GM18517 (cell line): ENCODE results near the gene NCBP1.
"Not testable (repeated sequence)": the region's sequence is repeated elsewhere in the genome, so short reads cannot be mapped to it uniquely, and the experiment has no call there.

Experiments used
- ATAC-seq: cut with Tn5 transposase; IDR thresholded peaks from one replicate; pipeline ENCODE4 v1.9.1; 2021; ENCODE audit warnings: mild to moderate bottlenecking, moderate library complexity; ENCODE audit not compliant: unreplicated experiment

Gene NCBP1, protein sequence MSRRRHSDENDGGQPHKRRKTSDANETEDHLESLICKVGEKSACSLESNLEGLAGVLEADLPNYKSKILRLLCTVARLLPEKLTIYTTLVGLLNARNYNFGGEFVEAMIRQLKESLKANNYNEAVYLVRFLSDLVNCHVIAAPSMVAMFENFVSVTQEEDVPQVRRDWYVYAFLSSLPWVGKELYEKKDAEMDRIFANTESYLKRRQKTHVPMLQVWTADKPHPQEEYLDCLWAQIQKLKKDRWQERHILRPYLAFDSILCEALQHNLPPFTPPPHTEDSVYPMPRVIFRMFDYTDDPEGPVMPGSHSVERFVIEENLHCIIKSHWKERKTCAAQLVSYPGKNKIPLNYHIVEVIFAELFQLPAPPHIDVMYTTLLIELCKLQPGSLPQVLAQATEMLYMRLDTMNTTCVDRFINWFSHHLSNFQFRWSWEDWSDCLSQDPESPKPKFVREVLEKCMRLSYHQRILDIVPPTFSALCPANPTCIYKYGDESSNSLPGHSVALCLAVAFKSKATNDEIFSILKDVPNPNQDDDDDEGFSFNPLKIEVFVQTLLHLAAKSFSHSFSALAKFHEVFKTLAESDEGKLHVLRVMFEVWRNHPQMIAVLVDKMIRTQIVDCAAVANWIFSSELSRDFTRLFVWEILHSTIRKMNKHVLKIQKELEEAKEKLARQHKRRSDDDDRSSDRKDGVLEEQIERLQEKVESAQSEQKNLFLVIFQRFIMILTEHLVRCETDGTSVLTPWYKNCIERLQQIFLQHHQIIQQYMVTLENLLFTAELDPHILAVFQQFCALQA

DNA sequence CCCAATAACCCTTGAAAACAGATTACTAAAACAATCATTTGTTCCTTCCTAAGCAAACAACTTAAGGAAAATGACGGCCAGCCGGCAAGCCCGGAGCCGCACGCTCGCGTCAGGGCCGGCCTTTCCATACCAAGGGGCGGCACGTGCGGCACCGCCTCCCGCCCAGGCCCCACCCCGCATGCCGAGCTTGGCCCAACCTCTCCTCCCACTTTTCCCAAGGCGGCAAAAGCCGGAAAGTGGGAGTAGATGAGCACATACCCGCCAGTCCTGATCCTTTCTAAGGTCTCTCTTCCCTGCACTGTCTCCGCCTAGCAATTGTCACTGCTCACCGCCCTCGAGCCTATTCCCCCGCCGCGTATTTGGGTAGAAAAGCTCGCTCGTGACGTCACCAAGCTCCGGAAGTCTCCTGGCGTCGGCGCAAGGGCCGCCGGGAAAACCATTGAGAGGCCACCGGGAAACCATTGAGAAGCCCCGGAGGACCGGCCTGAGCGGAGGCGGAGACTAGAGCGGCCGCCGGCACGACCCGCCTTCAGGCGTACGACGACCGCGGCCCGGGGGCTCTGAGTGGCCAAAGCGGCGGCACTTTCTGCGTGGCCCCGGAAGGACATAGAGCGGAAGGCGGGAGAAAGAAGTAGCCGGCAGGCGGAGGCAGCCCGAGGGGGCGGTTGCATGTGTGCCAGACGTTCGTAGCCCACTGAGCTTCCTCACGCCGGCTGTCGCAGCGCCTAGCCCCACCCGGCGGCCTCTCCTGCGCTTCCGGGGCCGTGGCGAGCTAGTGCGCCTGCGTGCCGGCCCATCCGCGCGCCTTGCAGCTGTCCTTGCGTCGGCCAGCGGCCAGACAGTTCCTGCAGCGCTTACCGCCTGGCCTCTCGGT lies at the start of gene NCBP1, which contains the start of gene TSTD2:
TSS of gene NCBP1 (plus strand) at position 837 of the 874 bp plus-strand sequence. CDS start 61 bp downstream, outside the sequence.
TSS of gene TSTD2 (minus strand) at position 384 of the 874 bp plus-strand sequence. CDS start 5,806 bp downstream, outside the sequence.
- ATAC-seq: peak; percentile 86

DNA sequence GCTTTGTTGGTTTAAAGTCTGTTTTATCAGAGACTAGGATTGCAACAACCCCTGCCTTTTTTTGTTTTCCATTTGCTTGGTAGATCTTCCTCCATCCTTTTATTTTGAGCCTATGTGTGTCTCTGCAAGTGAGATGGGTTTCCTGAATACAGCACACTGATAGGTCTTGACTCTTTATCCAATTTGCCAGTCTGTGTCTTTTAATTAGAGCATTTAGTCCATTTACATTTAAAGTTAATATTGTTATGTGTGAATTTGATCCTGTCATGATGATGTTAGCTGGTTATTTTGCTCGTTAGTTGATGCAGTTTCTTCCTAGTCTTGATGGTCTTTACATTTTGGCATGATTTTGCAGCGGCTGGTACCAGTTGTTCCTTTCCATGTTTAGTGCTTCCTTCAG lies 48.8 kb upstream of the NCBP1 start:
- not testable (repeated sequence) for ATAC-seq

DNA sequence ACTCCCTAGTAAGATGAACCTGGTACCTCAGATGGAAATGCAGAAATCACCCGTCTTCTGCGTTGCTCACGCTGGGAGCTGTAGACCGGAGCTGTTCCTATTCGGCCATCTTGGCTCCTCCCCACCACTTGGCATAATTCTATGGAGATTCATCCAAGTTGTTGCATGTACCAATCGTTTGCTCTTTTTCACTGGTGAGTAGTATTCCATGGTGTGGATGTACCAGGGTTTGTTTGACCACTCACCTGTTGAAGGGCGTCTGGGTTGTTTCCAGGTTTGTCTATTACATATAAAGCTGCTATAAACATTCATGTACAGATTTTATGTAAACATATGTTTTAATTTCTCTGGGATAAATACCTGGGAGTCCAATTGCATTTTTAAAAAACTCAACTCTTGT lies 46.7 kb upstream of the NCBP1 start:
- ATAC-seq: not testable (repeated sequence)

- no peak for ATAC-seq
Observed at GRCh38 chr9:97591535-97591934, 42.1 kb upstream of the NCBP1 start.

- ATAC-seq: no peak
Observed at GRCh38 chr9:97592126-97592525, 41.5 kb upstream of the NCBP1 start.

- ATAC-seq: no peak
Observed at GRCh38 chr9:97593960-97594359, 39.7 kb upstream of the NCBP1 start.

DNA sequence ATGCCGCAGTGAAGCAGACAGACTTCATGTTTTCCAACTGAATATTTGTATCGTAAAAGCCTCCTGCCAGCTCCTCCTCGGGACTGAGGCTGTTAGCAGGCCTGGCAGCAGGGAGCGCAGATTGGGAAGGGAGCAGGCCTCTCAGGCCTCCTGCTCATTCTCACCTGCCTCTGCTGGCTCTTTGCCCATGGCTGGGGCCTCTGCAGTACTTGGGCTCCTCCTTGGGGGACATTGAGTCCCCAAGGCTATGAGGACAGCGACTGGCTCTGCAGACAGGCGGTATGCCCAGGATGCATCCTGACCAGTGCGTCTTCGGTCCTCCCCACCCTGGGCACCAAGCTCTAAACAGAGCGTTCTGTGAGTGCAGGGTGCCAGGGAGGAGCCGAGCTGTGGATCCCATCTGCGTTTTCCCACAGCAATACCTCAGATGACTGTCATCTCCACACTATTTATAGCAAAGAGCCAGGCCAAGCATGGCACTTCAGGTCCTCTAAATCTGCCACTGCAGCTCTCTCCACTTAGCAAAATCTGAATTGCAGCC lies 39.2 kb upstream of the NCBP1 start:
- no peak for ATAC-seq

DNA sequence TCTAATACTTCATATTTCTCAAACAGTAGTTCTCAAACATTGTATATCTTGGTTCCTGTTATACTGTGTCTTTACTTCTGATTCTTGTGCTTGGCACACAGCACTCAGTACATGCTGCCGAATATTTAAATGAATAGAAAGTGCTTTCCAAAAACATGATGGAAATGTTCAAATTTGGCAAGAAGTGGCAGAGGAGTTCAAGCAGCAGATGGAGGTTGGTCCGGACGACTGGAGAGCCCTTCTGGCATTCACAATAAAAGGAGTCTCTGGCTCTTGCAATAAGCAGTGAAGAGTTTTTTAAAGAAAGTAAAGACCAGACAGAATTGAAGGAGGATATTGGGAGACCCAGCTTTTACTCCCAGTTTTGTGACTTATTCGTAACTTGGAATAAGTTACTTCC lies 36.7 kb upstream of the NCBP1 start:
- no peak for ATAC-seq

GRCh38 chr9:97598461-97599288 lies 34.9 kb upstream of the NCBP1 start:
- peak; percentile 93 for ATAC-seq

DNA sequence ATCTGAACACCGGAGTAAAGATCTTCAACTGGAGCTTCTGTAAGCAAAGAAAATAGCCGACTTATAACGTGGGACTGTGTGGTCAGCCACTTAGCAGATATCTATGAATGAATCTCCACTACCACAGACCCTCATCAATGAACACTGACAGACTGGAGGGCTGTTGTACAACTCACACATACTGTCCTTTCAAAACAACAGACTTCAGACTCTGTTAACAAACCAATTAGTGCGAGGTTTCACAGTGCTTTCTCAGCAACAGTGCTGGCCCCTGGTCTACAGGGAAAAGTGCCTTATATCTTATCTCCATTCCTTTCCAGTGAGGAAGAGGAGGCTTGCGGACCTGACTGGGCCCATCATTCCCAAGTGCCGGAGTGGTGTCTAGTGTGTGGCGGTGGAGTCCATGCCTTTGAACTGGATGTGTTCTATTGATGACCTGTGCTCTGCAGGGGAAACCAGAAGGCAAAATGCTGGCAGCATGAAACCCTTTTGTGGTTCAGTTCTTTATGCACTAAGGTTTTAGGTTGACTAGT lies 34.2 kb upstream of the NCBP1 start:
- ATAC-seq: no peak

- ATAC-seq: no peak
Observed at GRCh38 chr9:97600531-97601227, 32.9 kb upstream of the NCBP1 start.

DNA sequence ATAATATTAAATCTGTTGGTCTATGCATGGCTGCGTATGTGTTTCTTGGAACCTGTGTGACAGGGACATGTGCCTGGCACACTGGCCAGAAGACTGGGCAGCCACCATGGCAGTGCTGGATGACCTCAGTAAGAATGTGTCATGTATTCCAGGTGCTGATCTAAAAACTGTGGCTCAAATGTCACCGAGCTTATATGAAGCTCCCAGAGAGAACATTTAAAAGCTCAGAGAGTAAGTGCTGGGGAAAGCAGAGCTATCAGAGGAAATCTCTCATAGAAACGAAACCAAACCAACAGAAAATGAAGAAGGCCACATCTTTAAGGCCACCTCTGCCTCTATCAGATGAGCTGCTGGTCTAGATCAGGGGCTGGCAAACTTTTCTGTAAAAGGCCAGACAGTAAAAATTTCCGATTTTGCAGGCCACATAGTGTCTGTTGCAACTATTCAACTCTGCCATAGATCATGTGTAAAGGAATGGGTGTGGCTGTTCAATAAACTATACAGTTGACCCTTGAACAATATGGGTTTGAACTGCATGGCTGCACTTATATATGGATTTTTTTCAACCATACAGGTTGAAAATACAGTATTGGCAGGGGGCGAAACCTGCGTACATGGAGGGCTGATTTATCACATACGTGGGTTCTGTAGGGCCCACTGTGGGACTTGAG lies 32.3 kb upstream of the NCBP1 start:
- no peak for ATAC-seq

- ATAC-seq: no peak
Observed at GRCh38 chr9:97602430-97602829, 31.2 kb upstream of the NCBP1 start.

GRCh38 chr9:97604901-97605645 lies 28.5 kb upstream of the NCBP1 start:
- no peak for ATAC-seq

DNA sequence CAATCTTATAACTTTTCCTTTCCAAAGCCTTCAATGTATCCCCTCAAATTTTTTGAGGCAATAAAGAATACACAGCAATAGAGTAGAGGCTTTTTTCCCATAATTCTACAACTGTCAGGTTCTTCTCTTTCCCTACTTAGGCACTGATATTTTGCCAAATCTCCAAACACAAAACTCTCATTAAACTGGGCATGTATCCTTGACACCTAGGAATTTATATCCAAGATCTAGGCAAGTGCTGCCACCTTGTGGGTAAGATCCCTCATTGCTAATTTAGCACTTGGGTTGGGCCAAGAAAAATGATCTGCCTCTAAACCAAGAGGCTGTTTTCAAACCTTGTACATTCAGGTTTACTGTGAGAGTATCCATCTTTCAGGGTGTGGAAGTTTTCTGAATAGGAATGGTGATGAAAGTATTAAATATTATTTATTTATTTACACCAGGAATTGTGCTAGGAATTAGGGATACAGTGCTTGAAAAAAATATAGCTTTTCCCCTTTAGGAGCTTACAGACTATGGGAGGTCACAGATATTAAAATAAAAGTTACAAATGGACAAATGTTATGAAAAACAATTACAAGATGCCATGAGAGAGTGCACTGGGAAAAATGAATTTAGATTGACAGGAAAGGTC lies 18.1 kb upstream of the NCBP1 start:
- no peak for ATAC-seq

DNA sequence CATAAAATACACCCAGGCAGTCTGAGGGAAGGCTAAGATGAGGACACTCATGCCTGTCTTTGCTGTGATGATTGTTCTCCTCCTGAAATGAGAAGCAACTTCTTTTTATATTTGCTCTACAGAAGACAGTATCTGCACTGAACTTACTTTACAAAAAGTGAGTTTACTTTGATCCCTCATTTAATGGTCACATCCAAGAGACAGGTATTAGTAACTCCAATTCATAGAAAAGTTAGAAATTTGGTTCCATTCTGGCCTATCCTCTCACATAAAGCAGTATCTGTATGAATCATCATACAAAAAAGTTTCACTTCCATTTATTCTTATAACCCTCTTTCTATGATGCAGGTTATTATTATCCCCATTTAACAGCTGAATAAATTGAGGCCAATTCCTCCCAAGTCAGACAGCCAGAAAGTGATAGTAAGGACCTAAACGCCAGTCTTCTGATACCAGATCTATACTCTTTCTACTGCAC lies 15.6 kb upstream of the NCBP1 start:
- no peak for ATAC-seq

- ATAC-seq: not testable (repeated sequence)
Observed at GRCh38 chr9:97620063-97620462, 13.6 kb upstream of the NCBP1 start.
